ENCODE results near the gene SENP2. TPM values are rescaled to one million over a fixed set of nuclear protein-coding genes. Genes with fewer than 3 reads are reported as not detected.
A peak's percentile ranks its signal among the peaks of the same experiment; 100 is the strongest.

The SENP2 gene
- polyA plus RNA-seq, 3 donors: 43.9 to 48.6 (median 48.1) TPM

- peak in 5 of 11 donors; percentile 56 to 77 (median 65) for DNase-seq (ENCODE audit: extremely low read depth in 1 of 11, low read depth in 9 of 11, low spot score in 4 of 11)
Observed at GRCh38 chr3:185575108-185575869, 10.8 kb upstream of the SENP2 start.

DNA sequence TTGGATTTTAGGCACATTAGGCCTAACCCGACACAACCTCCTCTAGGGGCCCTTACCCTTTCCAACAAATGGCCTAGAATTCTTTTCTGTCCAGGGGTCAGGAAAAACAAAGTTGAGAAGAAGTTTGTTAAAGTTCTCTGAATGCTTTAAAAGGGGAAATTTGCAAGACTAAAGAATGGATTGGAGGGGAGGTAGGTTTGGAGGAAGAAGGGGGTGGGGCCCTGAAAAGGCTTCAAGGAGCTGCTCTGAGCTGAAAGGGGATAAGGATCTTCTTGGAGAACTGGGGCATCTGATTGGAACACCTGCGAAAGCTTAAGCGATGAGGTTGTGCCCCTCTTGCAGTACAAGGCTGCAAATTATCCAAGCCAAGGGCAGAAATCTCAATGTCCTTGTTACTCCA is 3.9 kb upstream of the SENP2 start:
- no peak for DNase-seq (ENCODE audit: extremely low read depth in 1 of 11, low read depth in 9 of 11, low spot score in 4 of 11)

DNA sequence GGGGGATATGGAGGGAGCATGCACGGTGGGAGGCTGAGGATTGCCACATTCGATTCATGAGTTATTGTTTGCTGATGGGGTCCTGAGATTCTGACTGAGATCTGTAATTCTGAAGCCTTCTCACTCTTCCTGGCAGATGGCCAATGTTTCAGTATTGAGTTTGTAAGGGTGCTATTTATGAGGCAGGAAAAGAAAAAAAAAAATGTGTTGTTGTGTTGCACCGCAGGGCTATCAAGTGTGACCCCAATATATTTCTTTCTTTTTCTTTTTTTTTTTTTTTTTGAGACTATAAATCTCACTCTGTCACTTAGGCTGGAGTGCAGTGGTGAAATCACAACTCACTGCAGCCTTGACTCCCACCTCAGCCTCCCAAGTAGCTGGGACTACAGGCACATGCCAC is 3.2 kb upstream of the SENP2 start:
- DNase-seq (ENCODE audit: extremely low read depth in 1 of 11, low read depth in 9 of 11, low spot score in 4 of 11): no peak

GRCh38 chr3:185583925-185584324 is 2.2 kb upstream of the SENP2 start:
- DNase-seq (ENCODE audit: extremely low read depth in 1 of 11, low read depth in 9 of 11, low spot score in 4 of 11): no peak

DNA sequence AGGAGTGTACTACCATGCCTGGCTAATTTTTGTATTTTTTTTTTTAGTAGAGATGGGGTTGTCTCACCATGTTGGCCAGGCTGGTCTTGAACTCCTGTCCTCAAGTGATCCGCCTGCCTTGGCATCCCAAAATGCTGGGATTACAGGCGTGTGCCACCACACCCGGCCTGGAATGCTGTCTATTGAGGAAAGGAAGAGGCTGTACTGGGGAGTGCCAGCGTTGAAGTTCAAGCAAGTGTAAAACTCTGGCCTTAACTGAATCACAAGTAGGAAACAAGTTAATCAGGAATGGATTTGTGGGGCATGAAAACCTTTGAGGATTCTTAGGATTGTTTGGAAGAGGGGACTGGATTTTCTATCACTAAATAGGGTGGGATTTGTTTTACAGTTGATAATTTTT is 1.4 kb upstream of the SENP2 start:
- no peak for DNase-seq (ENCODE audit: extremely low read depth in 1 of 11, low read depth in 9 of 11, low spot score in 4 of 11)

DNA sequence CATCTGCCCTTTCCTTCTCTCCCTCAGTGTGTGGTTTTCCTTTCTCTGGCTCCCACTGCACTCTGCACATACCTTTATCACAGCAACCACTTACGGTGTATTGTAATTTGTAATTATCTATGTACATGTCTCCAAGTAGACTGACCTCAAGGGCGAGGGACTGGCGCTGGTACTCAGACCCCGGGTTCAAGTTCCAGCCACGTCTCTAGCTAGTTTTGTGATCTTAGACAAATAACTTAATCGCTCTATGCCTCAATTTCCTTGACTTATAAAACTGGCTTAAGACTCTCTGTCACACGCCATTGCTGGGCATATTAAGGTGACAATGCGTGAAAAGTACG is 607 bp upstream of the SENP2 start:
- DNase-seq (ENCODE audit: extremely low read depth in 1 of 11, low read depth in 9 of 11, low spot score in 4 of 11): no peak

GRCh38 chr3:185586686-185587039 is 568 bp downstream of the SENP2 start:
- no peak for DNase-seq (ENCODE audit: extremely low read depth in 1 of 11, low read depth in 9 of 11, low spot score in 4 of 11)

DNA sequence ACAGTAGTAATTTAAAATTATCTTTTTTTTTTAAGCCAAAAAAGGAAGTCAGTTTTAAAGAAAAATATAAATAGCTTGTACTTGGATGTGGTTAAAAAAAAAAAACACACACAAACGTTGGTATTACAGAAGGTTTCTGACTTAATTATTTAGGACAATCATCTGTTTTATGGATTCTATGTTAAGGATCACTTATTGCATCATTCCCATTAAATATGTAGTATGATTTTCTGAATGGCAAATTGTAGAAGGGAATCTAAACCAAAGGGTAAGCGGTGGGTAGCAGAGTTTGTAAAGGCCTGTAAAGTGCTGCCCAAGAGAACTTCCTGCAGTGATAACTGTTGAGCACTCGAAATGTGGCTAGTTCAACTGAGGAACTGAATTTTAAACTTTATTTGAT is 8.0 kb downstream of the SENP2 start:
- no peak for DNase-seq (ENCODE audit: extremely low read depth in 1 of 11, low read depth in 9 of 11, low spot score in 4 of 11)

- no peak for DNase-seq (ENCODE audit: extremely low read depth in 1 of 11, low read depth in 9 of 11, low spot score in 4 of 11)
Observed at GRCh38 chr3:185595526-185595925, 9.4 kb downstream of the SENP2 start.

GRCh38 chr3:185605566-185605965 is 19.5 kb downstream of the SENP2 start:
- DNase-seq (ENCODE audit: extremely low read depth in 1 of 11, low read depth in 9 of 11, low spot score in 4 of 11): no peak

- peak in 2 of 11 donors; percentile 15 to 16 for DNase-seq (ENCODE audit: extremely low read depth in 1 of 11, low read depth in 9 of 11, low spot score in 4 of 11)
Observed at GRCh38 chr3:185606196-185606595, 20.1 kb downstream of the SENP2 start.

DNA sequence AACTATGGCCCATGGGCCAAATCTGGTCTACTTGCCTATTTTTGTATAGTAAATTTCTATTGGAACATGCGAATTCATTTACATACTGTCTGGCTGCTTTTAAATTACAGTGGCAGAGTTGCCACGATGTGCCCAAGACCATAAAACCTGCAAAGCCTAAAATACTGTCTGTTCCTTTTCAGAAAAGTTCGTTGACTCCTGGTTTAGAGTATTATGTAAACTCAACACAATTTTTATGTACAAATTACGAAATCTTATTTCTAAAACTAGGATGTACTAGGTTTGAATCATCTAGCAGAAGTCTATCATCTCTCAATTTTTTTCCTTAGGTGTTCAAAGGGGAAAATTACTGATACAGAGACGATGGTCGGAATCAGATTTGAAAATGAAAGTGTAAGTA is 26.9 kb downstream of the SENP2 start:
- no peak for DNase-seq (ENCODE audit: extremely low read depth in 1 of 11, low read depth in 9 of 11, low spot score in 4 of 11)

GRCh38 chr3:185623939-185624665 is 38.0 kb downstream of the SENP2 start:
- no peak for DNase-seq (ENCODE audit: extremely low read depth in 1 of 11, low read depth in 9 of 11, low spot score in 4 of 11)

GRCh38 chr3:185625784-185626183 is 39.7 kb downstream of the SENP2 start:
- DNase-seq (ENCODE audit: extremely low read depth in 1 of 11, low read depth in 9 of 11, low spot score in 4 of 11): no peak

DNA sequence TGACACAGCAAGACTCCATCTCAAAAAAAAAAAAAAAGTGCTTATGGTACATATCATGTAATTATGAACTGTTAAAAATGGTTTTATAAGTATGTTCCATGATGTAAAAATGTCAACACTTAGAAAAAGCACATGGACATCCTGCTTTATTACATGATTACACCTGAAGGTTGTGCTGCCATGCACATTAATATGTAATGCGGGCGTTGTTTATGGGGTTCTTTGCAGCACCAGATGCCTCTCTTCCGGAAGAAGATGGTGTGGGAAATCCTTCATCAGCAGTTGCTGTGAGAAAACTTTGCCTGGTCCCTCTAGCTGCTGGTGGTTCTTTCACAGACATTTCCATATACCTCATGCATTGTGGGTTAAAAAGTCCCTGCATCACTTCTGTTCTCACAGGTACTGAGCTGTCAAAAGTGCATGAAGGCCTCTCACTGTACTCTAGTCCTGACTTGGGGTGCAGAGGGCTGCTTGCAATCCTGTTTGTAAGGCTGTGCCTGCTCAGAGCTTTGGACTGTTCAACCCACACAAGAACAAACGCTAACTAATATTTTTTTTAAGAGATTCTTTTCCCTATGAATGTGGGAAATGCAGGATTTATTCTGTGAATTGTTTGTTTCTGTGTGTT is 43.6 kb downstream of the SENP2 start:
- no peak for DNase-seq (ENCODE audit: extremely low read depth in 1 of 11, low read depth in 9 of 11, low spot score in 4 of 11)

DNA sequence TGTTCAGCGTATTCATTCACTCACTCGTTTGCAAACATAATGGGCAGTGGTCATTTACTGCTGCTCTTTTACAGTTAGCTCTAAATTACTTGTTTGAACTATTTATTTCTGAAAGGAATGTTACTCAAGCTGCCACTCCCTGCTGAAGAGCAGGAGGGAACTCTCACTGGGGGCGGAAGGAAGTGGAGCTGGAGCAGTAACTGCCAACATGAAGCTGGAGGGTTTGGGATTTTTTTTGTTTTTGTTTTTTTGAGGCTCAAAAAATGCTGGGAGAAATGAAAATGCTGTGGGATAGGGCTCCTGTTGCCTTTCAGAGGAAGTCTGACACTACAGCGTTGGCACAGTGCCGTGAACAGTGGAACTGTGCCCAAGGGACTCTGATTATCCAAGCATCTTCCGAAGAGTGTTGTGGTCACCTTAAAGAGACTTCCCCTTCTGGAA is 44.1 kb downstream of the SENP2 start:
- DNase-seq (ENCODE audit: extremely low read depth in 1 of 11, low read depth in 9 of 11, low spot score in 4 of 11): peak in 1 of 11 donors; percentile 22

DNA sequence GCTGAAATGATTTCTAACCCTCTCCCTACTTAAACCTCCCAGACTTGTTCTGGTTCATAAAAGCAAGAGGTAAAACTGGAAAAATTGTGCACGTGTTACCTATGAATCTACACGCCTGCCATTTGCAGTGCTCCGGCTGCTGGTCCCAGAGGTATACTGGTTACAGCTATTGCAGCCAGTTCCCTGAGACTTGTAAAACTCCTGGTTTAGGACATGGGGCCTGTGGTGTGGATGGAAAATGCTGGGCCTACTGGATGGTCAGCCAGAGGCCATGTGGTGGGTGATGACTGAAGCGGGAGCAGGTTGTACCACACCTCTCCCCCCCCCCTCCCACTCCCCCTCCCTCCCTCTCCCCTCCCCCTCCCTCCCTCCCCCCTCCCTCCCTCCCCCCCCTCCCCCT is 45.0 kb downstream of the SENP2 start:
- no peak for DNase-seq (ENCODE audit: extremely low read depth in 1 of 11, low read depth in 9 of 11, low spot score in 4 of 11)

- no peak for DNase-seq (ENCODE audit: extremely low read depth in 1 of 11, low read depth in 9 of 11, low spot score in 4 of 11)
Observed at GRCh38 chr3:185631508-185632206, 45.6 kb downstream of the SENP2 start.

DNA sequence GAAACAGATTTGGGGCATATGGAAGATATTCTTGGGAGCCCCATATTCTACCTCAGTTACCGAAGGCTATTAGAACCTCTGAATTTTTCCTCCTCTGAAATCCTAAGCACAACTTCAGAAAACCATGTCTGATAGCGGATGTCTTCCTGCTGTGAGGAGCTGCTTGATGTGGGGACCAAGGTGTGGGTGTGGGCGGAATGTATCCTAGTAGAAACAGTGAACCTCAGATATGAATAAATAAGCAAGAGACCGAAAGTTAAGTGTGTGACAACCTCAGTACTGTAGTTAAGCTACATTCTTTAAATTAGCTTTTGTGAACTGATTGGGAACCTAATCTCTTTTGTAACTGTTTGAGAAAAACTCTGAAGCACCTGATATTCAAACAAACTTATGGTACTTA is 46.9 kb downstream of the SENP2 start:
- no peak for DNase-seq (ENCODE audit: extremely low read depth in 1 of 11, low read depth in 9 of 11, low spot score in 4 of 11)

DNA sequence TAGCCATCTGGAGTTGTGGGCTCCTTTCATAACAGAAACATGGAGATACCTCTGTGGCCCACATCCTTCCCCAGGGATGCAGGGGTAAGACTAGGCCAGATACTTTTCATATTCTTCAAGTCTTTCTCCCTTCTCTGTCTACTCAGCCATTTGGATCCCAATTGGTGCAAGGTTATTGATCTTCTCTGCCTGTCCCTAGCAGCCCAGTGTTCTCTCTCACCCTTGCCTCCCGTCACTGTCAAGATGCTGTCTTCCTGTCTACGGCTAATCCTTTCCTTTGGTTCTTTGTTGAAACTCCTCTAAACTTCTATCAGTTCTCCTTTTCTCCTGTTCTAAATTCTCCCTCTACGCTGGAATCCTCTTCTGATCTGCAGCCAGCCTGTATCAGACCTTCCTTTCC is 51.3 kb downstream of the SENP2 start:
- no peak for DNase-seq (ENCODE audit: extremely low read depth in 1 of 11, low read depth in 9 of 11, low spot score in 4 of 11)

All from renal cortex interstitium (tissue), 11 donors.